ENCODE results near the gene FILIP1.

FILIP1 gene

DNA sequence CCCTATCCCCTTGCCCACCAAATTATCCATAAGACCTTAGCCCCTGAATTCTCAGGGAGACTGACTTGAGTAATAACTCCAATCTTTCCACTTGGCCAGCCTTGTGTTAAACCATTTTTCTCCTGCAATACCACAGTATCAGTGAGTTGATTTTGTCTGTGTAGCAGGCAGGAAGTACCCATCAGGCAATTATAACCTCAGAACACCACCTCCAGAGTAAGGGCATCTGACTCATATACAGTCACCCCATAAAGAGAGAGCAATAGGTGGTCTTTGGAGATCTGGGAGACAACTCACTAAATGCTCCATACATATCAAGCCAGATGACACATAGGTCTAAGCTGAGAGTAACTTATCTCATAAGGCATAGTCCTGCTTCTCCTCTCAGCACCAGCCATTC is 83.7 kb downstream of the FILIP1 start:
- H3K27ac ChIP-seq (replicated peaks) = no peak overlapping the region
- H3K27me3 ChIP-seq (ENCODE audit: insufficient read depth, poor library complexity, severe bottlenecking) = no peaks in the 10 kb centered on the region
- no peak overlapping the region for H3K4me3 ChIP-seq (replicated peaks; ENCODE audit: insufficient read depth, low read length)
- TF ChIP-seq GABPA (IDR thresholded peaks at IDR 0.05; ENCODE audit: low read depth) (no peak), POLR2AphosphoS5 (IDR thresholded peaks at IDR 0.05; ENCODE audit: low read depth) (no peak), SPI1 (IDR thresholded peaks at IDR 0.05; ENCODE audit: borderline replicate concordance, low read depth) (no peak)
- TF ChIP-seq, protein P1, sequence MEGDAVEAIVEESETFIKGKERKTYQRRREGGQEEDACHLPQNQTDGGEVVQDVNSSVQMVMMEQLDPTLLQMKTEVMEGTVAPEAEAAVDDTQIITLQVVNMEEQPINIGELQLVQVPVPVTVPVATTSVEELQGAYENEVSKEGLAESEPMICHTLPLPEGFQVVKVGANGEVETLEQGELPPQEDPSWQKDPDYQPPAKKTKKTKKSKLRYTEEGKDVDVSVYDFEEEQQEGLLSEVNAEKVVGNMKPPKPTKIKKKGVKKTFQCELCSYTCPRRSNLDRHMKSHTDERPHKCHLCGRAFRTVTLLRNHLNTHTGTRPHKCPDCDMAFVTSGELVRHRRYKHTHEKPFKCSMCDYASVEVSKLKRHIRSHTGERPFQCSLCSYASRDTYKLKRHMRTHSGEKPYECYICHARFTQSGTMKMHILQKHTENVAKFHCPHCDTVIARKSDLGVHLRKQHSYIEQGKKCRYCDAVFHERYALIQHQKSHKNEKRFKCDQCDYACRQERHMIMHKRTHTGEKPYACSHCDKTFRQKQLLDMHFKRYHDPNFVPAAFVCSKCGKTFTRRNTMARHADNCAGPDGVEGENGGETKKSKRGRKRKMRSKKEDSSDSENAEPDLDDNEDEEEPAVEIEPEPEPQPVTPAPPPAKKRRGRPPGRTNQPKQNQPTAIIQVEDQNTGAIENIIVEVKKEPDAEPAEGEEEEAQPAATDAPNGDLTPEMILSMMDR (IDR thresholded peaks at IDR 0.05; ENCODE audit: insufficient read depth, low read length) = no peak
- TF ChIP-seq, protein P2, sequence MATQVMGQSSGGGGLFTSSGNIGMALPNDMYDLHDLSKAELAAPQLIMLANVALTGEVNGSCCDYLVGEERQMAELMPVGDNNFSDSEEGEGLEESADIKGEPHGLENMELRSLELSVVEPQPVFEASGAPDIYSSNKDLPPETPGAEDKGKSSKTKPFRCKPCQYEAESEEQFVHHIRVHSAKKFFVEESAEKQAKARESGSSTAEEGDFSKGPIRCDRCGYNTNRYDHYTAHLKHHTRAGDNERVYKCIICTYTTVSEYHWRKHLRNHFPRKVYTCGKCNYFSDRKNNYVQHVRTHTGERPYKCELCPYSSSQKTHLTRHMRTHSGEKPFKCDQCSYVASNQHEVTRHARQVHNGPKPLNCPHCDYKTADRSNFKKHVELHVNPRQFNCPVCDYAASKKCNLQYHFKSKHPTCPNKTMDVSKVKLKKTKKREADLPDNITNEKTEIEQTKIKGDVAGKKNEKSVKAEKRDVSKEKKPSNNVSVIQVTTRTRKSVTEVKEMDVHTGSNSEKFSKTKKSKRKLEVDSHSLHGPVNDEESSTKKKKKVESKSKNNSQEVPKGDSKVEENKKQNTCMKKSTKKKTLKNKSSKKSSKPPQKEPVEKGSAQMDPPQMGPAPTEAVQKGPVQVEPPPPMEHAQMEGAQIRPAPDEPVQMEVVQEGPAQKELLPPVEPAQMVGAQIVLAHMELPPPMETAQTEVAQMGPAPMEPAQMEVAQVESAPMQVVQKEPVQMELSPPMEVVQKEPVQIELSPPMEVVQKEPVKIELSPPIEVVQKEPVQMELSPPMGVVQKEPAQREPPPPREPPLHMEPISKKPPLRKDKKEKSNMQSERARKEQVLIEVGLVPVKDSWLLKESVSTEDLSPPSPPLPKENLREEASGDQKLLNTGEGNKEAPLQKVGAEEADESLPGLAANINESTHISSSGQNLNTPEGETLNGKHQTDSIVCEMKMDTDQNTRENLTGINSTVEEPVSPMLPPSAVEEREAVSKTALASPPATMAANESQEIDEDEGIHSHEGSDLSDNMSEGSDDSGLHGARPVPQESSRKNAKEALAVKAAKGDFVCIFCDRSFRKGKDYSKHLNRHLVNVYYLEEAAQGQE (IDR thresholded peaks at IDR 0.05; ENCODE audit: insufficient replicate concordance, low read depth) = no peak
- DNase-seq (ENCODE audit: low read depth in 1 of 2, low spot score in 1 of 2) = no peak

DNA sequence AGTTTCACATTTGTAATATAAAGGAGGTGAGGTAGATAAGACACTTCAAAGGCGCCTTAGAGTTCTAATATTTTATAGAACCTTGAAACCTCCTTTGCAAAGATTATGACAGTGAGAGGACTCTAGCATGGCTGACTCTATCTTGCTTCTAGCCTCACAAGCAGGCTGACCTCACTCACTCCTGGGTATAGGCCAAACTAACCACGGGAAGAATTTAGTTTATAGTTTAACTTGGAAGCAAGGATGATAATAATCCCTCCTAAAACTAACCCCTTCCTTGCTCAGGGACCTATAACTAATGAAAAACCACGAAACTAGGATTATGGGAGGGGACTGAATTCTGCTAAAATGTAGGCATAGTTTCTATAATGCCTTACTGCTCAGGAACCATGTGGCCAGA is 84.3 kb downstream of the FILIP1 start:
- TF ChIP-seq POLR2AphosphoS5 (IDR thresholded peaks at IDR 0.05; ENCODE audit: low read depth) (no peak), SPI1 (IDR thresholded peaks at IDR 0.05; ENCODE audit: borderline replicate concordance, low read depth) (no peak), GABPA (IDR thresholded peaks at IDR 0.05; ENCODE audit: low read depth) (no peak)
- TF ChIP-seq, protein P1 (IDR thresholded peaks at IDR 0.05; ENCODE audit: insufficient read depth, low read length) = no peak
- TF ChIP-seq, protein P2 (IDR thresholded peaks at IDR 0.05; ENCODE audit: insufficient replicate concordance, low read depth) = no peak

DNA sequence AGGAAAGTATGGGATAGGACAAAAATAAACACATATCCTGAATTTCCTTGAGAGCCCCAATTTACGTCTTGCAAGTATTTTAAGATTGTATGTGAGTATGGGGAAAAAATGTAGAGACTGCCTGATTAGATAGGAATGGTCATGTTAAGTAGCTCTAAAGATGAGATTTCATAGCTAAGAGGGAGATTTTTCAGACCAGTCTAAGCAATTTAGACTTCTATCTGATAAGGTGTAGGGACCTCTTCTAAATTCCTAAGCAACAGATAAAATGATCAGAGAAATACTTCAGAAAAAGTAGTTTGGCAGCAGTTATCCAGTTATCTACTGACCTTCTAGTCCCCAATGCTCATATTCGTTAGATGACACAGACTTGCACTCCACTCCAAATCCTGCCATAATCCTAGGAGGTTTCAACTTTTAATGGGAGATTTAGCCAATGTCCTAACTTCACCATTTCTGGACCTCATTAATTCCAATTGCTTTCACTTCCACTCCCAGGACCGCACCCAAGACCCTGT is 90.0 kb downstream of the FILIP1 start:
- Histone ChIP-seq H3K27me3 (ENCODE audit: insufficient read depth, poor library complexity, severe bottlenecking) (no peaks in the 10 kb centered on the region), H3K4me3 (replicated peaks; ENCODE audit: insufficient read depth, low read length) (no peak overlapping the region), H3K27ac (replicated peaks) (no peak overlapping the region)
- no peak for DNase-seq (ENCODE audit: low read depth in 1 of 2, low spot score in 1 of 2)
- TF ChIP-seq, protein P2 (IDR thresholded peaks at IDR 0.05; ENCODE audit: insufficient replicate concordance, low read depth) = no peak
- TF ChIP-seq, protein P1 (IDR thresholded peaks at IDR 0.05; ENCODE audit: insufficient read depth, low read length) = no peak
- TF ChIP-seq POLR2AphosphoS5 (IDR thresholded peaks at IDR 0.05; ENCODE audit: low read depth) (no peak), SPI1 (IDR thresholded peaks at IDR 0.05; ENCODE audit: borderline replicate concordance, low read depth) (no peak), GABPA (IDR thresholded peaks at IDR 0.05; ENCODE audit: low read depth) (no peak)

More for the DNA sequence above, 84.3 kb downstream of the FILIP1 start:
- H3K27ac ChIP-seq (replicated peaks) = no peak overlapping the region
- DNase-seq (ENCODE audit: low read depth in 1 of 2, low spot score in 1 of 2) = no peak
- H3K4me3 ChIP-seq (replicated peaks; ENCODE audit: insufficient read depth, low read length) = no peak overlapping the region
- no peaks in the 10 kb centered on the region for H3K27me3 ChIP-seq (ENCODE audit: insufficient read depth, poor library complexity, severe bottlenecking)

All from HL-60 (cell line).